ENCODE data around the gene ACAA1. TPM values are rescaled to one million over a fixed set of nuclear protein-coding genes. Genes with fewer than 3 reads are reported as not detected.

Gene ACAA1
- total and polyA plus RNA-seq, 2 of the 4 experiments (the other 2 are of a cell fraction) = 30.8 to 62.4 TPM

- WGBS, 2 experiments (ENCODE audit: extremely low coverage in 2 of 2, insufficient read length in 1 of 2) = no CpG with 5 or more reads among the region's 6 CpGs
- no peak for DNase-seq
- no peaks in the 10 kb centered on the region for H4K20me1 ChIP-seq (ENCODE audit: insufficient read depth, low read length)
- no TSS peak for BruUV-seq (replicated peaks)
- H3K23ac ChIP-seq (ENCODE audit: low read depth, low read length) = no peak overlapping the region
- no peak overlapping the region for H4K5ac ChIP-seq (ENCODE audit: low read depth, low read length)
- in situ Hi-C loops (cut with MboI; ENCODE audit: low sequenced_read_pairs) = no loop called here
- no peak overlapping the region for H2BK5ac ChIP-seq (ENCODE audit: low read depth, low read length, poor library complexity, severe bottlenecking)
- H2BK20ac ChIP-seq (ENCODE audit: low read depth, low read length) = no peak overlapping the region
- H3K56ac ChIP-seq (ENCODE audit: extremely low read depth, insufficient read depth, low read length) = no peak overlapping the region
- H3K36me3 ChIP-seq (ENCODE audit: control insufficient read depth, insufficient read depth, low read length) = no peaks in the 10 kb centered on the region
- peaks cover 40% of the 10 kb centered on the region for H3K27me3 ChIP-seq (ENCODE audit: control insufficient read depth, insufficient read depth, low read length)
- TF ChIP-seq RFX5 (IDR thresholded peaks at IDR 0.05; ENCODE audit: low read depth, low read length) (no peak), BHLHE40 (IDR thresholded peaks at IDR 0.05; ENCODE audit: low read depth, low read length) (no peak), CEBPB (IDR thresholded peaks at IDR 0.05; ENCODE audit: low read depth, low read length) (no peak), FOS (IDR thresholded peaks at IDR 0.05; ENCODE audit: low read depth, low read length) (no peak), MXI1 (IDR thresholded peaks at IDR 0.05; ENCODE audit: borderline replicate concordance, low read depth, low read length) (no peak), USF2 (IDR thresholded peaks at IDR 0.05; ENCODE audit: low read depth, low read length) (no peak), SMC3 (IDR thresholded peaks at IDR 0.05; ENCODE audit: low read depth, low read length) (no peak)
- TF ChIP-seq, protein P1, sequence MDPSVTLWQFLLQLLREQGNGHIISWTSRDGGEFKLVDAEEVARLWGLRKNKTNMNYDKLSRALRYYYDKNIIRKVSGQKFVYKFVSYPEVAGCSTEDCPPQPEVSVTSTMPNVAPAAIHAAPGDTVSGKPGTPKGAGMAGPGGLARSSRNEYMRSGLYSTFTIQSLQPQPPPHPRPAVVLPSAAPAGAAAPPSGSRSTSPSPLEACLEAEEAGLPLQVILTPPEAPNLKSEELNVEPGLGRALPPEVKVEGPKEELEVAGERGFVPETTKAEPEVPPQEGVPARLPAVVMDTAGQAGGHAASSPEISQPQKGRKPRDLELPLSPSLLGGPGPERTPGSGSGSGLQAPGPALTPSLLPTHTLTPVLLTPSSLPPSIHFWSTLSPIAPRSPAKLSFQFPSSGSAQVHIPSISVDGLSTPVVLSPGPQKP (IDR thresholded peaks at IDR 0.05; ENCODE audit: borderline replicate concordance, low read depth, low read length) = no peak
- TF ChIP-seq, protein P2, sequence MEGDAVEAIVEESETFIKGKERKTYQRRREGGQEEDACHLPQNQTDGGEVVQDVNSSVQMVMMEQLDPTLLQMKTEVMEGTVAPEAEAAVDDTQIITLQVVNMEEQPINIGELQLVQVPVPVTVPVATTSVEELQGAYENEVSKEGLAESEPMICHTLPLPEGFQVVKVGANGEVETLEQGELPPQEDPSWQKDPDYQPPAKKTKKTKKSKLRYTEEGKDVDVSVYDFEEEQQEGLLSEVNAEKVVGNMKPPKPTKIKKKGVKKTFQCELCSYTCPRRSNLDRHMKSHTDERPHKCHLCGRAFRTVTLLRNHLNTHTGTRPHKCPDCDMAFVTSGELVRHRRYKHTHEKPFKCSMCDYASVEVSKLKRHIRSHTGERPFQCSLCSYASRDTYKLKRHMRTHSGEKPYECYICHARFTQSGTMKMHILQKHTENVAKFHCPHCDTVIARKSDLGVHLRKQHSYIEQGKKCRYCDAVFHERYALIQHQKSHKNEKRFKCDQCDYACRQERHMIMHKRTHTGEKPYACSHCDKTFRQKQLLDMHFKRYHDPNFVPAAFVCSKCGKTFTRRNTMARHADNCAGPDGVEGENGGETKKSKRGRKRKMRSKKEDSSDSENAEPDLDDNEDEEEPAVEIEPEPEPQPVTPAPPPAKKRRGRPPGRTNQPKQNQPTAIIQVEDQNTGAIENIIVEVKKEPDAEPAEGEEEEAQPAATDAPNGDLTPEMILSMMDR (conservative IDR thresholded peaks at IDR 0.05; ENCODE audit: low read depth, low read length) = no peak
- H3K4me2 ChIP-seq (ENCODE audit: low read depth, low read length) = no peak overlapping the region
- no peak overlapping the region for H3K14ac ChIP-seq (replicated peaks; ENCODE audit: low read depth, low read length)
- no peak overlapping the region for H4K91ac ChIP-seq (ENCODE audit: insufficient read depth, low read depth, low read length)
- ChIA-PET POLR2A (ENCODE audit: unreplicated experiment) (no interaction called here), CTCF (interaction anchor here (0.5 kb wide), 1 partner anchor 1159 kb away, joined by 4 read pairs; no protein-coding TSS in a partner anchor)
- H3K27ac ChIP-seq (ENCODE audit: insufficient read depth, low read length) = no peak overlapping the region
- no peak overlapping the region for H2AK5ac ChIP-seq (ENCODE audit: low read depth, low read length)
- H2BK120ac ChIP-seq (ENCODE audit: low read depth, low read length) = no peak overlapping the region
- H2BK15ac ChIP-seq (ENCODE audit: low read depth, low read length) = no peak overlapping the region
- no peak overlapping the region for H3K9ac ChIP-seq (ENCODE audit: low read depth, low read length)
- dilution Hi-C loops (cut with HindIII; ENCODE audit: low sequenced_read_pairs, unreplicated experiment) = no loop called here
- no peak overlapping the region for H2AK9ac ChIP-seq (replicated peaks; ENCODE audit: low read depth, low read length, poor library complexity)
- H3K4me1 ChIP-seq (ENCODE audit: control insufficient read depth, insufficient read depth, low read length) = no peaks in the 10 kb centered on the region
- H2AFZ ChIP-seq (replicated peaks; ENCODE audit: low read length, poor library complexity) = no peak overlapping the region
- intact Hi-C loops (cut with micrococcal nuclease) = no loop called here
- no peak for ATAC-seq (ENCODE audit: low read depth)
- no peaks in the 10 kb centered on the region for H3K79me1 ChIP-seq (ENCODE audit: low read depth in 1 of 2, low read length in 2 of 2)
- H3K4ac ChIP-seq (ENCODE audit: low read depth, low read length) = no peak overlapping the region
- no peak overlapping the region for H3K18ac ChIP-seq (ENCODE audit: low read depth, low read length)
- H4K8ac ChIP-seq (ENCODE audit: low read depth in 2 of 2, low read length in 2 of 2) = no peak overlapping the region
- H3K9me3 ChIP-seq (ENCODE audit: control insufficient read depth, insufficient read depth, low read length) = no peaks in the 10 kb centered on the region
- H3K4me3 ChIP-seq (ENCODE audit: insufficient read depth, low read depth, low read length) = no peak overlapping the region
- no peaks in the 10 kb centered on the region for H3K9me1 ChIP-seq (ENCODE audit: insufficient read depth, low read length)
Observed at GRCh38 chr3:38101811-38102443, 35.0 kb downstream of the ACAA1 start.
